ENCODE data around the gene HPX.

Gene HPX

GRCh38 chr11:6468712-6469495, 28.1 kb upstream of the HPX start:
- H2AFZ ChIP-seq (ENCODE audit: low read depth, low read length), result no peak overlapping the region
- TF ChIP-seq CTCF (IDR thresholded peaks at IDR 0.05; ENCODE audit: borderline replicate concordance, extremely low read depth, low read length, poor library complexity, severe bottlenecking) (no peak), EZH2 (IDR thresholded peaks at IDR 0.05; ENCODE audit: borderline replicate concordance, low read depth, low read length, severe bottlenecking) (no peak)
- H3K4me3 ChIP-seq (ENCODE audit: low read depth in 1 of 2, low read length in 2 of 2), result no peak overlapping the region
- 0 out of 2 replicates have a peak, but pooled peaks cover 4% of the 10 kb centered on the region for H3K36me3 ChIP-seq (ENCODE audit: insufficient read depth, low read length)
- H3K9ac ChIP-seq (ENCODE audit: low read depth, low read length), result no peak overlapping the region
- H3K4me1 ChIP-seq (ENCODE audit: insufficient read depth, low read length), result peaks cover 20% of the 10 kb centered on the region
- no peak overlapping the region for H3K27ac ChIP-seq (ENCODE audit: low read length)
- H4K20me1 ChIP-seq (ENCODE audit: insufficient read depth, low read length), result no peaks in the 10 kb centered on the region
- ATAC-seq (ENCODE audit: insufficient read depth, low read depth) (no peak), DNase-seq (peak; percentile 31)
- H3K27me3 ChIP-seq (ENCODE audit: insufficient read depth, low read length, poor library complexity), result no peaks in the 10 kb centered on the region
- no peaks in the 10 kb centered on the region for H3K9me3 ChIP-seq (ENCODE audit: insufficient read depth, low read length, severe bottlenecking)
- H3K4me2 ChIP-seq (ENCODE audit: insufficient read depth, low read length), result no peak overlapping the region
- no peaks in the 10 kb centered on the region for H3K79me2 ChIP-seq (ENCODE audit: insufficient read depth, low read length)

GRCh38 chr11:6459099-6459450, 18.3 kb upstream of the HPX start:
- Histone ChIP-seq H3K9me3 (ENCODE audit: insufficient read depth, low read length, severe bottlenecking) (no peaks in the 10 kb centered on the region), H4K20me1 (ENCODE audit: insufficient read depth, low read length) (no peaks in the 10 kb centered on the region), H2AFZ (ENCODE audit: low read depth, low read length) (no peak overlapping the region), H3K4me2 (ENCODE audit: insufficient read depth, low read length) (no peak overlapping the region), H3K9ac (ENCODE audit: low read depth, low read length) (no peak overlapping the region), H3K4me1 (ENCODE audit: insufficient read depth, low read length) (no peaks in the 10 kb centered on the region), H3K27ac (ENCODE audit: low read length) (no peak overlapping the region), H3K4me3 (ENCODE audit: low read depth in 1 of 2, low read length in 2 of 2) (no peak overlapping the region), H3K36me3 (ENCODE audit: insufficient read depth, low read length) (peaks cover 22% of the 10 kb centered on the region), H3K27me3 (ENCODE audit: insufficient read depth, low read length, poor library complexity) (no peaks in the 10 kb centered on the region), H3K79me2 (ENCODE audit: insufficient read depth, low read length) (no peaks in the 10 kb centered on the region)
- no peak for ATAC-seq (ENCODE audit: insufficient read depth, low read depth)
- no peak for DNase-seq
- TF ChIP-seq EZH2 (IDR thresholded peaks at IDR 0.05; ENCODE audit: borderline replicate concordance, low read depth, low read length, severe bottlenecking) (no peak), CTCF (IDR thresholded peaks at IDR 0.05; ENCODE audit: borderline replicate concordance, extremely low read depth, low read length, poor library complexity, severe bottlenecking) (no peak)

- Histone ChIP-seq H3K36me3 (ENCODE audit: insufficient read depth, low read length) (peaks cover 21% of the 10 kb centered on the region), H3K4me1 (ENCODE audit: insufficient read depth, low read length) (no peaks in the 10 kb centered on the region), H3K4me2 (ENCODE audit: insufficient read depth, low read length) (no peak overlapping the region), H3K9me3 (ENCODE audit: insufficient read depth, low read length, severe bottlenecking) (no peaks in the 10 kb centered on the region), H4K20me1 (ENCODE audit: insufficient read depth, low read length) (no peaks in the 10 kb centered on the region), H3K27me3 (ENCODE audit: insufficient read depth, low read length, poor library complexity) (no peaks in the 10 kb centered on the region), H3K4me3 (ENCODE audit: low read depth in 1 of 2, low read length in 2 of 2) (no peak overlapping the region), H3K9ac (ENCODE audit: low read depth, low read length) (no peak overlapping the region), H3K79me2 (ENCODE audit: insufficient read depth, low read length) (no peaks in the 10 kb centered on the region), H3K27ac (ENCODE audit: low read length) (no peak overlapping the region), H2AFZ (ENCODE audit: low read depth, low read length) (no peak overlapping the region)
- DNase-seq (no peak), ATAC-seq (ENCODE audit: insufficient read depth, low read depth) (no peak)
- no peak for TF ChIP-seq CTCF (IDR thresholded peaks at IDR 0.05; ENCODE audit: borderline replicate concordance, extremely low read depth, low read length, poor library complexity, severe bottlenecking)
- no peak for TF ChIP-seq EZH2 (IDR thresholded peaks at IDR 0.05; ENCODE audit: borderline replicate concordance, low read depth, low read length, severe bottlenecking)
These were observed 17.7 kb upstream of the HPX start for GRCh38 chr11:6458352-6459098.

Measured in DND-41 (cell line).